Adrenal gland (tissue), 5 donors: ENCODE results near the gene ASAP2.

Experiments used
- POLR2A ChIP-seq, 2 donors: fragments of 450-650 bp; IDR thresholded peaks; one replicate each; pipeline ENCODE4 v1.6.1; 2017; ENCODE audit warnings: antibody characterized with exemption in 2 of 2, mild to moderate bottlenecking in 2 of 2, moderate library complexity in 1 of 2
- TF ChIP-seq, protein P1 (sequence below), 6 experiments: fragments of 450-650 bp in 4 of 6; fragments of 200-600 bp in 2 of 6; sonication (generic) in 1 of 6; IDR thresholded peaks; 1 replicate in 5 of 6; 2 replicates in 1 of 6; pipeline versions ENCODE4 v1.5.1 to v1.8.0; 2016 to 2021; ENCODE audit warnings: antibody characterized with exemption in 6 of 6, mild to moderate bottlenecking in 2 of 6, moderate library complexity in 1 of 6
- donor health status: DM: no; HTN: no; CAD: no.

DNA sequence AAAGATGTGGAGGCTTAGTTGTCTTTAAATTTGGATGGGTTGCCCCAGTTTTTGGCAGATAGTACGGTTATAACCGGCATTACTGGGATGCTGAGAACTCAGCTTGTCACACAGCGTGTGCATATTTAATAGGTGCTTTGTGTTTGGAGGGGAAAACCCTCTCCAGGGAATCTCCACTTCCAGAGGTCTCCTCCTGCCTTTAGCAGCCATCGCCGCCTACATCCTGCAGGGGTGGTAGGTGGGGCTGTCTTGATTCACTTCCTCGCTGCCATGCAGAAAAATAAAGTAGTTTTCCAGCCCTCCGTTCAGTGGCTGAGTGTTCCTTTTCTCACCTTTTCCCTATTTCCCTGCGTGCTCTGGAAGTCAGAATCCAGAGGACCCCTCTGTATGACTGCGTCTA is 140.3 kb downstream of the ASAP2 start:
- TF ChIP-seq, protein P1, sequence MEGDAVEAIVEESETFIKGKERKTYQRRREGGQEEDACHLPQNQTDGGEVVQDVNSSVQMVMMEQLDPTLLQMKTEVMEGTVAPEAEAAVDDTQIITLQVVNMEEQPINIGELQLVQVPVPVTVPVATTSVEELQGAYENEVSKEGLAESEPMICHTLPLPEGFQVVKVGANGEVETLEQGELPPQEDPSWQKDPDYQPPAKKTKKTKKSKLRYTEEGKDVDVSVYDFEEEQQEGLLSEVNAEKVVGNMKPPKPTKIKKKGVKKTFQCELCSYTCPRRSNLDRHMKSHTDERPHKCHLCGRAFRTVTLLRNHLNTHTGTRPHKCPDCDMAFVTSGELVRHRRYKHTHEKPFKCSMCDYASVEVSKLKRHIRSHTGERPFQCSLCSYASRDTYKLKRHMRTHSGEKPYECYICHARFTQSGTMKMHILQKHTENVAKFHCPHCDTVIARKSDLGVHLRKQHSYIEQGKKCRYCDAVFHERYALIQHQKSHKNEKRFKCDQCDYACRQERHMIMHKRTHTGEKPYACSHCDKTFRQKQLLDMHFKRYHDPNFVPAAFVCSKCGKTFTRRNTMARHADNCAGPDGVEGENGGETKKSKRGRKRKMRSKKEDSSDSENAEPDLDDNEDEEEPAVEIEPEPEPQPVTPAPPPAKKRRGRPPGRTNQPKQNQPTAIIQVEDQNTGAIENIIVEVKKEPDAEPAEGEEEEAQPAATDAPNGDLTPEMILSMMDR (IDR thresholded peaks at IDR 0.05) = no peak
- no peak for TF ChIP-seq POLR2A (IDR thresholded peaks at IDR 0.05)
